ENCODE data around the gene RASL11A. TPM values are rescaled to one million over a fixed set of nuclear protein-coding genes. Genes with fewer than 3 reads are reported as not detected.

Gene RASL11A
- total and polyA plus RNA-seq, 2 donors: 1.7 to 9.9 TPM

- DNase-seq (ENCODE audit: low read depth in 6 of 9, low spot score in 9 of 9): no peak
- H3K4me1 ChIP-seq (ENCODE audit: control insufficient read depth in 2 of 2, insufficient read depth in 2 of 2, low read length in 2 of 2): no peaks in the 10 kb centered on the region
- no peak overlapping the region for H3K27ac ChIP-seq (ENCODE audit: low read depth in 1 of 2, low read length in 1 of 2)
- no peaks in the 10 kb centered on the region for H3K9me3 ChIP-seq (ENCODE audit: control insufficient read depth in 2 of 2, insufficient read depth in 1 of 2, low read length in 1 of 2)
- H3K4me3 ChIP-seq (ENCODE audit: low read length in 2 of 2): no peak overlapping the region
- 97% methylated on average over 4 of the region's 4 CpGs for WGBS
- no peaks in the 10 kb centered on the region for H3K36me3 ChIP-seq (ENCODE audit: control insufficient read depth in 2 of 2, insufficient read depth in 2 of 2, low read length in 1 of 2)
- H3K27me3 ChIP-seq (ENCODE audit: control insufficient read depth in 2 of 2, insufficient read depth in 1 of 2, low read length in 1 of 2): no peaks in the 10 kb centered on the region
These were observed 33.5 kb downstream of the RASL11A start for GRCh38 chr13:27304099-27304498.

- H3K27ac ChIP-seq (ENCODE audit: low read depth in 1 of 2, low read length in 1 of 2): no peak overlapping the region
- WGBS: 97% methylated on average over 2 of the region's 2 CpGs
- no peak for DNase-seq (ENCODE audit: low read depth in 6 of 9, low spot score in 9 of 9)
- no peak overlapping the region for H3K4me3 ChIP-seq (ENCODE audit: low read length in 2 of 2)
- no peaks in the 10 kb centered on the region for H3K9me3 ChIP-seq (ENCODE audit: control insufficient read depth in 2 of 2, insufficient read depth in 1 of 2, low read length in 1 of 2)
- H3K36me3 ChIP-seq (ENCODE audit: control insufficient read depth in 2 of 2, insufficient read depth in 2 of 2, low read length in 1 of 2): no peaks in the 10 kb centered on the region
- no peaks in the 10 kb centered on the region for H3K27me3 ChIP-seq (ENCODE audit: control insufficient read depth in 2 of 2, insufficient read depth in 1 of 2, low read length in 1 of 2)
- H3K4me1 ChIP-seq (ENCODE audit: control insufficient read depth in 2 of 2, insufficient read depth in 2 of 2, low read length in 2 of 2): no peaks in the 10 kb centered on the region
These were observed 34.0 kb downstream of the RASL11A start for GRCh38 chr13:27304611-27305010.

- Histone ChIP-seq H3K36me3 (ENCODE audit: control insufficient read depth in 2 of 2, insufficient read depth in 2 of 2, low read length in 1 of 2) (no peaks in the 10 kb centered on the region), H3K4me3 (ENCODE audit: low read length in 2 of 2) (no peak overlapping the region), H3K4me1 (ENCODE audit: control insufficient read depth in 2 of 2, insufficient read depth in 2 of 2, low read length in 2 of 2) (no peaks in the 10 kb centered on the region), H3K9me3 (ENCODE audit: control insufficient read depth in 2 of 2, insufficient read depth in 1 of 2, low read length in 1 of 2) (no peaks in the 10 kb centered on the region), H3K27ac (ENCODE audit: low read depth in 1 of 2, low read length in 1 of 2) (no peak overlapping the region), H3K27me3 (ENCODE audit: control insufficient read depth in 2 of 2, insufficient read depth in 1 of 2, low read length in 1 of 2) (no peaks in the 10 kb centered on the region)
- DNase-seq (ENCODE audit: low read depth in 6 of 9, low spot score in 9 of 9): no peak
- 84% methylated on average over 5 of the region's 5 CpGs for WGBS
These were observed 35.7 kb downstream of the RASL11A start for GRCh38 chr13:27306364-27306763.

GRCh38 chr13:27308941-27309340, 38.3 kb downstream of the RASL11A start:
- WGBS: 92% methylated on average over 19 of the region's 19 CpGs
- Histone ChIP-seq H3K36me3 (ENCODE audit: control insufficient read depth in 2 of 2, insufficient read depth in 2 of 2, low read length in 1 of 2) (no peaks in the 10 kb centered on the region), H3K27me3 (ENCODE audit: control insufficient read depth in 2 of 2, insufficient read depth in 1 of 2, low read length in 1 of 2) (no peaks in the 10 kb centered on the region), H3K27ac (ENCODE audit: low read depth in 1 of 2, low read length in 1 of 2) (no peak overlapping the region), H3K4me1 (ENCODE audit: control insufficient read depth in 2 of 2, insufficient read depth in 2 of 2, low read length in 2 of 2) (no peaks in the 10 kb centered on the region), H3K4me3 (ENCODE audit: low read length in 2 of 2) (no peak overlapping the region), H3K9me3 (ENCODE audit: control insufficient read depth in 2 of 2, insufficient read depth in 1 of 2, low read length in 1 of 2) (no peaks in the 10 kb centered on the region)
- no peak for DNase-seq (ENCODE audit: low read depth in 6 of 9, low spot score in 9 of 9)

GRCh38 chr13:27309401-27309958, 38.9 kb downstream of the RASL11A start:
- no peak overlapping the region for H3K27ac ChIP-seq (ENCODE audit: low read depth in 1 of 2, low read length in 1 of 2)
- no peaks in the 10 kb centered on the region for H3K9me3 ChIP-seq (ENCODE audit: control insufficient read depth in 2 of 2, insufficient read depth in 1 of 2, low read length in 1 of 2)
- no peaks in the 10 kb centered on the region for H3K36me3 ChIP-seq (ENCODE audit: control insufficient read depth in 2 of 2, insufficient read depth in 2 of 2, low read length in 1 of 2)
- 82% methylated on average over 7 of the region's 7 CpGs for WGBS
- DNase-seq (ENCODE audit: low read depth in 6 of 9, low spot score in 9 of 9): no peak
- H3K4me1 ChIP-seq (ENCODE audit: control insufficient read depth in 2 of 2, insufficient read depth in 2 of 2, low read length in 2 of 2): no peaks in the 10 kb centered on the region
- H3K4me3 ChIP-seq (ENCODE audit: low read length in 2 of 2): no peak overlapping the region
- no peaks in the 10 kb centered on the region for H3K27me3 ChIP-seq (ENCODE audit: control insufficient read depth in 2 of 2, insufficient read depth in 1 of 2, low read length in 1 of 2)

- 89% methylated on average over 9 of the region's 9 CpGs for WGBS
- Histone ChIP-seq H3K4me1 (ENCODE audit: control insufficient read depth in 2 of 2, insufficient read depth in 2 of 2, low read length in 2 of 2) (no peaks in the 10 kb centered on the region), H3K36me3 (ENCODE audit: control insufficient read depth in 2 of 2, insufficient read depth in 2 of 2, low read length in 1 of 2) (no peaks in the 10 kb centered on the region), H3K9me3 (ENCODE audit: control insufficient read depth in 2 of 2, insufficient read depth in 1 of 2, low read length in 1 of 2) (no peaks in the 10 kb centered on the region), H3K27me3 (ENCODE audit: control insufficient read depth in 2 of 2, insufficient read depth in 1 of 2, low read length in 1 of 2) (no peaks in the 10 kb centered on the region), H3K4me3 (ENCODE audit: low read length in 2 of 2) (no peak overlapping the region), H3K27ac (ENCODE audit: low read depth in 1 of 2, low read length in 1 of 2) (no peak overlapping the region)
- DNase-seq (ENCODE audit: low read depth in 6 of 9, low spot score in 9 of 9): no peak
These were observed 39.5 kb downstream of the RASL11A start for GRCh38 chr13:27309967-27310598.

GRCh38 chr13:27310946-27311345, 40.3 kb downstream of the RASL11A start:
- Histone ChIP-seq H3K4me1 (ENCODE audit: control insufficient read depth in 2 of 2, insufficient read depth in 2 of 2, low read length in 2 of 2) (no peaks in the 10 kb centered on the region), H3K27me3 (ENCODE audit: control insufficient read depth in 2 of 2, insufficient read depth in 1 of 2, low read length in 1 of 2) (no peaks in the 10 kb centered on the region), H3K9me3 (ENCODE audit: control insufficient read depth in 2 of 2, insufficient read depth in 1 of 2, low read length in 1 of 2) (no peaks in the 10 kb centered on the region), H3K36me3 (ENCODE audit: control insufficient read depth in 2 of 2, insufficient read depth in 2 of 2, low read length in 1 of 2) (no peaks in the 10 kb centered on the region), H3K27ac (ENCODE audit: low read depth in 1 of 2, low read length in 1 of 2) (no peak overlapping the region), H3K4me3 (ENCODE audit: low read length in 2 of 2) (no peak overlapping the region)
- DNase-seq (ENCODE audit: low read depth in 6 of 9, low spot score in 9 of 9): no peak
- WGBS: 69% methylated on average over 2 of the region's 2 CpGs

GRCh38 chr13:27311518-27312210, 41.0 kb downstream of the RASL11A start:
- no peaks in the 10 kb centered on the region for H3K27me3 ChIP-seq (ENCODE audit: control insufficient read depth in 2 of 2, insufficient read depth in 1 of 2, low read length in 1 of 2)
- WGBS: 94% methylated on average over 6 of the region's 6 CpGs
- H3K9me3 ChIP-seq (ENCODE audit: control insufficient read depth in 2 of 2, insufficient read depth in 1 of 2, low read length in 1 of 2): no peaks in the 10 kb centered on the region
- no peak for DNase-seq (ENCODE audit: low read depth in 6 of 9, low spot score in 9 of 9)
- H3K27ac ChIP-seq (ENCODE audit: low read depth in 1 of 2, low read length in 1 of 2): no peak overlapping the region
- H3K4me3 ChIP-seq (ENCODE audit: low read length in 2 of 2): no peak overlapping the region
- H3K4me1 ChIP-seq (ENCODE audit: control insufficient read depth in 2 of 2, insufficient read depth in 2 of 2, low read length in 2 of 2): no peaks in the 10 kb centered on the region
- H3K36me3 ChIP-seq (ENCODE audit: control insufficient read depth in 2 of 2, insufficient read depth in 2 of 2, low read length in 1 of 2): no peaks in the 10 kb centered on the region

GRCh38 chr13:27313770-27314169, 43.1 kb downstream of the RASL11A start:
- Histone ChIP-seq H3K27ac (ENCODE audit: low read depth in 1 of 2, low read length in 1 of 2) (no peak overlapping the region), H3K9me3 (ENCODE audit: control insufficient read depth in 2 of 2, insufficient read depth in 1 of 2, low read length in 1 of 2) (no peaks in the 10 kb centered on the region), H3K4me3 (ENCODE audit: low read length in 2 of 2) (no peak overlapping the region), H3K4me1 (ENCODE audit: control insufficient read depth in 2 of 2, insufficient read depth in 2 of 2, low read length in 2 of 2) (no peaks in the 10 kb centered on the region), H3K27me3 (ENCODE audit: control insufficient read depth in 2 of 2, insufficient read depth in 1 of 2, low read length in 1 of 2) (no peaks in the 10 kb centered on the region), H3K36me3 (ENCODE audit: control insufficient read depth in 2 of 2, insufficient read depth in 2 of 2, low read length in 1 of 2) (no peaks in the 10 kb centered on the region)
- no peak for DNase-seq (ENCODE audit: low read depth in 6 of 9, low spot score in 9 of 9)
- 99% methylated on average over 1 of the region's 1 CpG for WGBS
